Measurements from ENCODE around the gene PRKN. TPM values are rescaled to one million over a fixed set of nuclear protein-coding genes. Genes with fewer than 3 reads are reported as not detected.

PRKN gene
- total and polyA plus RNA-seq, 2 donors (not counting 1 experiment from before 2014, with no cell fraction given), result 0.43 to 4.6 TPM

DNA sequence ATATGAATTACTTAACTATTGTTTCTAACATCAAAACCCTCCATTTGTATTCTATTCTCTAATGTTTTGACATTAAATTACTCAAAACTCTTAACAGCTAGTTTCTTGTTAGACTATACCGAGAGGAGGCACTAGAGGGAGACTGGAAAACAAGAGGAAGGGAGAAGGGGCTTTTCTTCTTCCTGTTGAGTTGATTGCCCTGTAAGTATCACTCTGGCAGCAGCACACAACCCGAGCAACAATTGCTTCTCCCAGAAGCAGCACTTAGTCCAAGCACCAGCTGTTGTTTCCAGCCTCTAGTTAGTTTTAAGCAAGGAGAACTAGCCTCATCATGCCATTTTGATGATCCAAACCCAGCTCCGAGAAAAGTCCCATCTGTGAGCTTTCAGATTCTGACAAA lies 603.8 kb downstream of the PRKN start:
- Histone ChIP-seq H3K4me1 (ENCODE audit: control insufficient read depth, extremely low read depth, insufficient read depth, low read length) (no peaks in the 10 kb centered on the region), H3K9me3 (ENCODE audit: control insufficient read depth, insufficient read depth, low read depth, low read length) (no peaks in the 10 kb centered on the region), H3K4me3 (replicated peaks in 1 of 4; ENCODE audit: control extremely low read depth in 1 of 4, insufficient read depth in 1 of 4, low read depth in 3 of 4, low read length in 4 of 4) (no peak overlapping the region), H3K4me2 (ENCODE audit: extremely low read depth, insufficient read depth, low read length) (no peak overlapping the region), H3K27me3 (ENCODE audit: control insufficient read depth, insufficient read depth, low read length) (no peaks in the 10 kb centered on the region), H2AFZ (ENCODE audit: low read length) (no peak overlapping the region), H3K27ac (ENCODE audit: insufficient read depth, low read length) (no peak overlapping the region), H3K9ac (ENCODE audit: insufficient read depth, low read length) (no peak overlapping the region), H3K79me2 (ENCODE audit: control insufficient read depth, insufficient read depth, low read length) (no peaks in the 10 kb centered on the region), H3K36me3 (ENCODE audit: control insufficient read depth, insufficient read depth, low read length) (no peaks in the 10 kb centered on the region), H4K20me1 (ENCODE audit: control insufficient read depth, extremely low read depth, insufficient read depth, low read length) (no peaks in the 10 kb centered on the region)
- TF ChIP-seq, protein P1, sequence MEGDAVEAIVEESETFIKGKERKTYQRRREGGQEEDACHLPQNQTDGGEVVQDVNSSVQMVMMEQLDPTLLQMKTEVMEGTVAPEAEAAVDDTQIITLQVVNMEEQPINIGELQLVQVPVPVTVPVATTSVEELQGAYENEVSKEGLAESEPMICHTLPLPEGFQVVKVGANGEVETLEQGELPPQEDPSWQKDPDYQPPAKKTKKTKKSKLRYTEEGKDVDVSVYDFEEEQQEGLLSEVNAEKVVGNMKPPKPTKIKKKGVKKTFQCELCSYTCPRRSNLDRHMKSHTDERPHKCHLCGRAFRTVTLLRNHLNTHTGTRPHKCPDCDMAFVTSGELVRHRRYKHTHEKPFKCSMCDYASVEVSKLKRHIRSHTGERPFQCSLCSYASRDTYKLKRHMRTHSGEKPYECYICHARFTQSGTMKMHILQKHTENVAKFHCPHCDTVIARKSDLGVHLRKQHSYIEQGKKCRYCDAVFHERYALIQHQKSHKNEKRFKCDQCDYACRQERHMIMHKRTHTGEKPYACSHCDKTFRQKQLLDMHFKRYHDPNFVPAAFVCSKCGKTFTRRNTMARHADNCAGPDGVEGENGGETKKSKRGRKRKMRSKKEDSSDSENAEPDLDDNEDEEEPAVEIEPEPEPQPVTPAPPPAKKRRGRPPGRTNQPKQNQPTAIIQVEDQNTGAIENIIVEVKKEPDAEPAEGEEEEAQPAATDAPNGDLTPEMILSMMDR (conservative IDR thresholded peaks at IDR 0.05 in 1 of 2, IDR thresholded peaks at IDR 0.05 in 1 of 2; ENCODE audit: low read depth in 1 of 2, low read length in 2 of 2), result peak in 1 of 2 donors; percentile 54
- TF ChIP-seq EZH2 (IDR thresholded peaks at IDR 0.05; ENCODE audit: low read length, missing control alignments), result no peak
- DNase-seq (ENCODE audit: low read depth in 2 of 2), result peak in 1 of 2 donors; percentile 48

DNA sequence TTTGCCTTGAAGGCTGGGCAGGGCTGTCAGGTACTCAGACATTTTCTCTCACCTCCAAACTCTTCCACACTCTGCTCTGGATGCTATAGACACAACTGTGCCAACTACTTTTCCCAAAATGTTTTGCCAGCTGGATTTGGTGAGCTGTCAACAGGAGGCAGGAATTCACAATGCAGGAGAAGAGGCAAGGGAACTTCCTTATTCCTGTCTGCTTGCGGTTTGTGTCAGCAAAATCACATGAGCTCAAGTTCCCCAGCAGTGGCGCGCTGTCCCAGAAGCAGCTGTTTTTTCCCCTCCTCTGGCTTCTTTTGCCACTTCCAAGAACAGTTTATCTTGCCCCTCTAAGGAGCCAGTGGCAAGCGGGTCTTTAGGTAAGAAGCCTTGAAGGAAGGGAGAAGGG lies 608.2 kb downstream of the PRKN start:
- Histone ChIP-seq H3K36me3 (ENCODE audit: control insufficient read depth, insufficient read depth, low read length) (no peaks in the 10 kb centered on the region), H3K79me2 (ENCODE audit: control insufficient read depth, insufficient read depth, low read length) (no peaks in the 10 kb centered on the region), H3K27me3 (ENCODE audit: control insufficient read depth, insufficient read depth, low read length) (no peaks in the 10 kb centered on the region), H3K9me3 (ENCODE audit: control insufficient read depth, insufficient read depth, low read depth, low read length) (no peaks in the 10 kb centered on the region), H2AFZ (ENCODE audit: low read length) (no peak overlapping the region), H3K27ac (ENCODE audit: insufficient read depth, low read length) (no peak overlapping the region), H3K9ac (ENCODE audit: insufficient read depth, low read length) (no peak overlapping the region), H3K4me1 (ENCODE audit: control insufficient read depth, extremely low read depth, insufficient read depth, low read length) (no peaks in the 10 kb centered on the region), H3K4me3 (replicated peaks in 1 of 4; ENCODE audit: control extremely low read depth in 1 of 4, insufficient read depth in 1 of 4, low read depth in 3 of 4, low read length in 4 of 4) (no peak overlapping the region), H3K4me2 (ENCODE audit: extremely low read depth, insufficient read depth, low read length) (no peak overlapping the region), H4K20me1 (ENCODE audit: control insufficient read depth, extremely low read depth, insufficient read depth, low read length) (no peaks in the 10 kb centered on the region)
- TF ChIP-seq EZH2 (IDR thresholded peaks at IDR 0.05; ENCODE audit: low read length, missing control alignments), result no peak
- TF ChIP-seq, protein P1 (conservative IDR thresholded peaks at IDR 0.05 in 1 of 2, IDR thresholded peaks at IDR 0.05 in 1 of 2; ENCODE audit: low read depth in 1 of 2, low read length in 2 of 2), result peak in 1 of 2 donors; percentile 27
- peak; percentile 51 for DNase-seq (ENCODE audit: low read depth in 2 of 2)

DNA sequence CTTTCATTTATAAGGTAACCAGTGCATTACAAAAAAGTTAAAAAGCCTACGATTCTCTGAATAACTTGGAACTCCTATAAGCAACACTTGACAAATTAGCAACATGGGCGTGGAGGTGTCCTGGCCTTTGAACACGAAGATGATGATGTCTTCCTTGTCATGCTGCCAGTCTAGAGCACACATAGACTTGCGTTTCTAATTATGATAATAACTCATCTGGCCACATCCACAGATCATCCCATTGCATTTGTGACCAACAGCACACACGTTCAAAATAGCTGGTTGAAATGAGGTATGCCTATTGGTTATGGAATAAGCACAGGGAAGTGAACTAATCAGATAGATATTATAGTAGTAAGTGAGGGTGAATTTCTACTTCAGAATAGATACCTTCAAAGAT lies 608.9 kb downstream of the PRKN start:
- TF ChIP-seq, protein P1 (conservative IDR thresholded peaks at IDR 0.05 in 1 of 2, IDR thresholded peaks at IDR 0.05 in 1 of 2; ENCODE audit: low read depth in 1 of 2, low read length in 2 of 2), result no peak
- no peak for TF ChIP-seq EZH2 (IDR thresholded peaks at IDR 0.05; ENCODE audit: low read length, missing control alignments)
- Histone ChIP-seq H4K20me1 (ENCODE audit: control insufficient read depth, extremely low read depth, insufficient read depth, low read length) (no peaks in the 10 kb centered on the region), H3K36me3 (ENCODE audit: control insufficient read depth, insufficient read depth, low read length) (no peaks in the 10 kb centered on the region), H3K9me3 (ENCODE audit: control insufficient read depth, insufficient read depth, low read depth, low read length) (no peaks in the 10 kb centered on the region), H3K9ac (ENCODE audit: insufficient read depth, low read length) (no peak overlapping the region), H2AFZ (ENCODE audit: low read length) (no peak overlapping the region), H3K27me3 (ENCODE audit: control insufficient read depth, insufficient read depth, low read length) (no peaks in the 10 kb centered on the region), H3K4me1 (ENCODE audit: control insufficient read depth, extremely low read depth, insufficient read depth, low read length) (no peaks in the 10 kb centered on the region), H3K4me3 (replicated peaks in 1 of 4; ENCODE audit: control extremely low read depth in 1 of 4, insufficient read depth in 1 of 4, low read depth in 3 of 4, low read length in 4 of 4) (no peak overlapping the region), H3K4me2 (ENCODE audit: extremely low read depth, insufficient read depth, low read length) (no peak overlapping the region), H3K79me2 (ENCODE audit: control insufficient read depth, insufficient read depth, low read length) (no peaks in the 10 kb centered on the region), H3K27ac (ENCODE audit: insufficient read depth, low read length) (no peak overlapping the region)
- no peak for DNase-seq (ENCODE audit: low read depth in 2 of 2)

Data from fibroblast of lung (primary cell).